ENCODE data around the gene GTF3C5. TPM values are rescaled to one million over a fixed set of nuclear protein-coding genes. Genes with fewer than 3 reads are reported as not detected.

The GTF3C5 gene
- total and polyA plus RNA-seq, 8 donors, result 17.4 to 68.5 (median 25.1) TPM

GRCh38 chr9:133004999-133005760 lies 25.6 kb upstream of the GTF3C5 start:
- Histone ChIP-seq H3K9me3 (no peaks in the 10 kb centered on the region), H3K4me3 (no peak overlapping the region), H3K27ac (no peak overlapping the region), H3K27me3 (no peaks in the 10 kb centered on the region), H3K4me1 (no peaks in the 10 kb centered on the region), H3K36me3 (no peaks in the 10 kb centered on the region)
- DNase-seq, result peak in 1 of 6 donors; percentile 27
- 79 to 88% methylated on average over 14 of the region's 14 CpGs for WGBS, 2 donors
- FAIRE-seq, result no peak
- no peak for TF ChIP-seq CTCF (IDR thresholded peaks at IDR 0.05)
- intact Hi-C loops (cut with DNase I), result no loop called here
- ATAC-seq, result no peak

GRCh38 chr9:133005957-133006356 lies 24.8 kb upstream of the GTF3C5 start:
- Histone ChIP-seq H3K27ac (no peak overlapping the region), H3K9me3 (no peaks in the 10 kb centered on the region), H3K4me3 (no peak overlapping the region), H3K4me1 (no peaks in the 10 kb centered on the region), H3K27me3 (no peaks in the 10 kb centered on the region), H3K36me3 (no peaks in the 10 kb centered on the region)
- intact Hi-C loops (cut with DNase I), result no loop called here
- WGBS, 2 donors, result 61 to 62% methylated on average over 3 of the region's 3 CpGs
- no peak for DNase-seq
- TF ChIP-seq CTCF (IDR thresholded peaks at IDR 0.05), result no peak
- ATAC-seq, result no peak
- FAIRE-seq, result no peak

- 62 to 74% methylated on average over 5 of the region's 5 CpGs for WGBS, 2 donors
- Histone ChIP-seq H3K27ac (no peak overlapping the region), H3K36me3 (no peaks in the 10 kb centered on the region), H3K4me1 (no peaks in the 10 kb centered on the region), H3K9me3 (no peaks in the 10 kb centered on the region), H3K27me3 (no peaks in the 10 kb centered on the region), H3K4me3 (no peak overlapping the region)
- FAIRE-seq (no peak), ATAC-seq (no peak), DNase-seq (no peak)
- TF ChIP-seq CTCF (IDR thresholded peaks at IDR 0.05), result no peak
- intact Hi-C loops (cut with DNase I), result no loop called here
These were observed 24.0 kb upstream of the GTF3C5 start for GRCh38 chr9:133006731-133007352.

GRCh38 chr9:133008406-133008805 lies 22.4 kb upstream of the GTF3C5 start:
- Histone ChIP-seq H3K4me3 (no peak overlapping the region), H3K27me3 (no peaks in the 10 kb centered on the region), H3K9me3 (no peaks in the 10 kb centered on the region), H3K4me1 (no peaks in the 10 kb centered on the region), H3K36me3 (no peaks in the 10 kb centered on the region), H3K27ac (no peak overlapping the region)
- WGBS, 2 donors, result 59 to 78% methylated on average over 7 of the region's 7 CpGs
- ATAC-seq (no peak), DNase-seq (peak in 1 of 6 donors; percentile 43), FAIRE-seq (no peak)
- no peak for TF ChIP-seq CTCF (IDR thresholded peaks at IDR 0.05)
- intact Hi-C loops (cut with DNase I), result no loop called here

GRCh38 chr9:133008824-133009223 lies 22.0 kb upstream of the GTF3C5 start:
- H3K9me3 ChIP-seq, result no peaks in the 10 kb centered on the region
- FAIRE-seq, result no peak
- no peak for DNase-seq
- intact Hi-C loops (cut with DNase I), result no loop called here
- H3K4me1 ChIP-seq, result no peaks in the 10 kb centered on the region
- TF ChIP-seq CTCF (IDR thresholded peaks at IDR 0.05), result no peak
- WGBS, 2 donors, result 61 to 69% methylated on average over 2 of the region's 2 CpGs
- ATAC-seq, result peak in 2 of 4 donors; percentile 36 to 49
- H3K36me3 ChIP-seq, result no peaks in the 10 kb centered on the region
- H3K4me3 ChIP-seq, result no peak overlapping the region
- no peaks in the 10 kb centered on the region for H3K27me3 ChIP-seq
- H3K27ac ChIP-seq, result no peak overlapping the region

All from pancreas (tissue), 10 donors.